DMS53 (cell line): ENCODE data around the gene PIAS1.
"Not testable (repeated sequence)": the region's sequence is repeated elsewhere in the genome, so short reads cannot be mapped to it uniquely, and the experiment has no call there.

ENCODE experiments used
- DNase-seq: peaks from one replicate; lab custom pipeline; 2025; lab: John Stamatoyannopoulos, UW

The PIAS1 gene

DNA sequence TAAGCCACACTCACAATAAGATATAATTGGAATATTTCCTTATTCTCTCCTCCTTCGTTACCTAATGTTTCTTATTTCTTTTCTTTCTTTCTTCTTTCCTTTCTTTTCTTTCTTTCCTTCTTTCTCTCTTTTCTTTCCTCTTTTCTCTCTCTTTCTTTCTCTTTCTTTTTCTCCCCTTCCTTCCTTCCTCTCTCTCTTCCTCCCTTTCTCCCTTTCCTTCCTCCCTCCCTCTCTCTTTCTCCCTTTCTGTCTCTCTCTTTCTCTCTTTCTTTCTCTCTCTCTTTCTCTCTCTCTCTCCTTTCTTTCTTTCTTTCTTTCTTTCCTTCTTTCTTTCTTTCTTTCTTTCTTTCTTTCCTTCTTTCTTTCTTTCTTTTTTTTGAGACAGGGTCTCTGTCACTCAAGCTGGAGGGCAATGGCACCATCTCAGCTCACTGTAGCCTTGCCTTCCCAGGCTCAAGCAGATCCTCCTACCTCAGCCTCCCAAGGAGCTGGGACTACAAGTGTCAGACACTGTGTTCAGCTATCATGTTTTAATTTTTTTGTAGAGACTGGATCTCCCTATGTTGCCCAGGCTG lies 19.3 kb upstream of the PIAS1 start:
- DNase-seq = no peak

DNA sequence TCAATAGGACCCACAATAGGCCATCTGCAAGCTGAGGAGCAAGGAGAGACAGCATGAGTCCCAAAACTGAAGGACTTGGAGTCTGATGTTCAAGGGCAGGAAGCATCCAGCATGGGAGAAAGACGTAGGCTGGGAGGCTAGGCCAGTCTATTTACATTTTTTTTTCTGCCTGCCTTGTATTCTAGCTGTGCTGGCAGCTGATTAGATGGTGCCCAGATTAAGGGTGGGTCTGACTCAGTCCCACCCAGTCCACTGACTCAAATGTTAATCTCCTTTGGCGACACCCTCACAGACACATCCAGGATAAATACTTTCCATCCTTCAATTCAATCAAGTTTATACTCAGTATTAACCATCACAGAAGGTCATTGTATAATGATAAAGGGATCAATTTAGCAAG lies 15.9 kb upstream of the PIAS1 start:
- DNase-seq = no peak

DNA sequence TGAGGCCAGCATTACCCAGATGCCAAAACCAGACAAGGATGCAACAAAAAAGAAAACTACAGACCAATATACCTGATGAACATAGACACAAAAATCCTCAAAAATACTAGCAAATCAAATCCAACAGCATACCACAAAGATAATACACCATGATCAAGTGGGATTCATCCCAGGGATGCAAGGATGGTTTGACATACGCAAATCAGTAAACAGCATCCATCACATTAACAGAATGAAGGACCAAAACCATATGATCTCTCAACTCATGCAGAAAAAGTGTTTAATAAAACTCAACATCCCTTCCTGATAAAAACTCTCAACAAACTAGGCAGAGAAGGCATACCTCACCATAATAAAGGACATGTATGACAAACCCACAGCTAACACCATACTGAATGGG lies 14.0 kb upstream of the PIAS1 start:
- DNase-seq = no peak

DNA sequence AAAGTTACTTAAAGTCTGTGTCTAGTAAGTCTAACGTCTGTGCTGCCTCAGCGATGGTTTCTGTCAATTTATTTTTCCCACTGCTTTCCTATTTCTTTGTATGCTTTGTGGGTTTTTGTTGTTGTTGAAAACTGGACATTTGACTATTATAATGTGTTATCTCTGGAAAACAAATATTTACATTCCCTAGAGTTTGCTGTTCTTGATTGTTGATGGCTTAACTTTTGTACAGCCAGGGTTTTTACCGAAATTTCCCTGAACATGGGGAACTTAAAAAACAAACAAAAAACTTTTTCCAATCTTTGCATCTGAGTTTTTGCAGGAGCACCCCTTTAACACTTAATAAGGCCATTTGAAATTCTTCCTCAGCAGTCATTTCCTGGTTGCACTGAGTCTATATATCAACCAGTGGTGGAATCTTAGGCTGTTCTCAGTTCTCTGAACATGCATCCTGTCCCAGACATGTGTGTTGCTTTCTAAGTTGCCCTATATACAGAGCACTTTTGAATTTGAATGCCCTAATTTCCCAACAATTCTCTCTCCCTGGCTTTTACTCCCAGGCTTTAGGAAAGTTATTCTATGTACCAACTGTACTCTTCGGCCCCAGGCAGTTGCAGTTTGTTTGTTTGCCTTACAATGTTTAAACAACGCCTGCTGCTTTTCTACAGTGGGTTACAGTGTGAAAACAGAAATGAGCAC lies 11.8 kb upstream of the PIAS1 start:
- peak; percentile 61 for DNase-seq

DNA sequence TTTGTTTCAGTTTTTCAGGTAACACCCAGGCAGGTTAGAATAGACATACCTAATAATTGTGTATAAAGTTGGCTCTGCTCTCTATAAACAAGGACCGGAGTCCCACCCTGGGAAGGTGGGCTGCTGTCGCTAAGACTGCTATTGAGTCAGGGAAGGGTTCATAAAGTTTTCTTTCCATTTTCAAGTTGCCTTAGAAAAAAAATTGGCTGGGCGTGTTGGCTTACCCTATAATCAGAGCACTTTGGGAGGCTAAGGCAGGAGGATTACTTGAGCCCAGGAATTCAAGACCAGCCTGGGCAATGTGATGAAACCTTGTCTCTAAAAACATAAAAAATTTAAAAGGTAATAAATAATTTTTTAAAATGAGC lies 11.3 kb upstream of the PIAS1 start:
- no peak for DNase-seq

DNA sequence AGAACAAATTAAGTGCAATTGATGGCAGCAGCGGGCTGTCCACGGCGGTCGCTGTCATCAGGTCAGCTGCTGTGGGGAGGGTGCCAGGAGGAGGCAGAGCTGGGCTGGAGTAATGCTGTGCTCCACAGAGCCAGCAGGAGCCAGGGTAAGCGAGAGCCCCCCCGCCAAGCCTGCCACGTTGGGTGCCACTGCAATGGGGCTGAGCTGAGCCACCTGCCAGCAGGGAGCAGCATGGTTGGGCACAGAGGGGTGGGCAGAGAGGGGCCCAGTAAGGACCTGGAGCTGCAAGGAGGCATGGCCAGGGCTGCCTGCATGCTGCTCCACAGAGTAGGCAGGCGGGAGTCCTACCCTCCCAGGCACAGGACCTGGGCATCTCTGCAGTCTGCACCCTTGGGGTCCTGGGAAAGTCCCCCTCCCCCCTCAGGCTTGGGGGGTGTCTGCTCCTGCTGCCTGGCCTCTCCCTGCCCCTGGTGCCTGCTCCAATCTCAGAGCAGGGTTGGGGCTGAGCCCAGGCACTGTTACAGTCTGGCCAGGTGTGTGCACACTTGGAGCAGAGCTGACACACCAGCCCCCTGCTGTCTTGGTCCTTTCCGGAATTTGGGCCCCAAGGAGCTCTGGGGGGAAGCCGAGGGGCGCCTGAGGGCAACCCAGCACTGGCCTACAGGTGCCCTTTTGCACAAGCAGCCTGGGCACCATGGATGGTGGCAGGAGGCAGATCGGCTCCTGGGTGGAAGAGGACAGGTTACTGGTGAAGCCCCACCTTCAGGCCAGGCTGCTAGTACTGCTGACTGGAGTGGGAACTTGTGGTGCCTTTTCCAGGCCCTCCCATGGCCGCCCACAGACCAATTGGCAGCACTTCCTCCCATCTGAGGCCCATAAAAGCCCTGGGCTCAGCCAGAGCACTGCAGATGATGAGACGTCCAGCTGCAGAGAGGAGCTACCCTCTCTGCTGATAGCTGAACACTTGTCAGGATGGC lies 8.5 kb upstream of the PIAS1 start:
- DNase-seq = no peak

DNA sequence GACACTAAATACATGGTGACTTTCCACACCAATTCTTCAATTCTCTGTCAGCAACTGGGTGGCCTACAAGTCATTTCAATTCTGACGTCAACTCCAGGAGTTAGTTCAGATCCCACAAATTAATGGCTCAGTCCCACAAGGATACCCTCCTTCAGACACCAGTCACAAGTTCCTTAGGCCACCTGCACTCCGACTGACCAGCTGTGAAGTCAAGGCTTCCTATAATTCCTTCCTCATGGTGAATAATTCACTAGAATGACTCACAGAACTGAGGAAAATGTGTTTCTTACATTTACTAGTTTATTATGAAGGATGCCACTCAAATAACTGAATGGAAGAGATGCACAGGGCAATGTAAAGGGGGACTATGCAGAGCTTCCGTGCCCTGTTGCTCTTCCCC lies 6.3 kb upstream of the PIAS1 start:
- no peak for DNase-seq

DNA sequence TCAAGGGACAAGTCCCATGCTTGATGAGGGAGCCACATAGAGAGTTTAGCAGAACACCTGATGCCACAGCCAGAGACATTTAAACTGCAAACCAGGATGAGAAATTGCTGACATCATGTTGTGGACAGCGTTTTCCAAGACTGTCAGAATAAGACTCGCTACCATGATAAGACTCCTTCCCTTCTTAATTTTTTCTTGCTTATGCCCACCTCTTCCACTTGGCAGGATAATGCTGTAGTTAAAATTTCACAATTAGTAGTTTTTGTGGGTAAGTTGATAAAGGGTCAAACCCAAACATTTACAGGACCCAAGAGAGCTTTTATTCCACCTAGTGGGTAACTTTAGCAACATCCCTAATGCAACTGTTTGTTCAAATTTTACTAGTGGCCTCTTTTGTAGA lies 3.0 kb upstream of the PIAS1 start:
- DNase-seq = peak; percentile 2

DNA sequence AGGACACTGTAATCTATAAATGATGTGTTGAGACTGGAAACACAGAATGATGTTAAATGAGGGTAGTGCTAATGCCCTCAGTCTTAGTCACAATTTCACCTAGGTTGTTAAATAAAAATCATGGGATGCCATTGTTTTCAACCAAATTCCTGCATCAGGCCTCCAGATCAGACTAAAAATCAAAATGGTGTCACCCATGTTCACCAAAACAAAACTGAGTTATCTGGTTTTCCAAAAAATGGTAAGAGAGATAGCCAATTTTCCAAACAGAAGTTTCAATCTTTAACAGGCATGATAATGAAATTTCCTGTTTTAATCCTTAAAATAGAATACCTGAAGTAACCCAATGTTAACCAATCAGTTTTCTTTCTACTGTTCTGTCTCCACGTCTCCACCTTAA lies 2.2 kb upstream of the PIAS1 start:
- no peak for DNase-seq

DNA sequence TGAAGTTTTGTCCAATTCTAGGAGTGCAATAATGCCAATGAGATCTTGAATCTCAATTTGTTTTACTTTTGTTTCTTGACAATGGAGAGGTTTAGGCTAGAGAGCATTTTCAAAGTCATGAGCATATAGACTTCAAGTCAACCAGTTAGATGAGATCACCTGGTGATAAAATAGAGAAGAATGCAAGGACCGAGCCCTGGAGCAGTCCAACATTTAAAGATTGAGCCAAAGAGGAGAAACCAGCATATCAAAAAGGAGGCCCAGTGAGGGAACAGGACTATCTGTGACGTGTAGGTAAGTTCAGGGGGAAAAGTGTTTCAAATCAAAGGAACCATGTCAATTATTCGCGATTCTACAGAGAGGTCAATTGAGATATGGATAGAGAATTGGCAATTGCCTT lies 1.7 kb upstream of the PIAS1 start:
- DNase-seq = no peak

DNA sequence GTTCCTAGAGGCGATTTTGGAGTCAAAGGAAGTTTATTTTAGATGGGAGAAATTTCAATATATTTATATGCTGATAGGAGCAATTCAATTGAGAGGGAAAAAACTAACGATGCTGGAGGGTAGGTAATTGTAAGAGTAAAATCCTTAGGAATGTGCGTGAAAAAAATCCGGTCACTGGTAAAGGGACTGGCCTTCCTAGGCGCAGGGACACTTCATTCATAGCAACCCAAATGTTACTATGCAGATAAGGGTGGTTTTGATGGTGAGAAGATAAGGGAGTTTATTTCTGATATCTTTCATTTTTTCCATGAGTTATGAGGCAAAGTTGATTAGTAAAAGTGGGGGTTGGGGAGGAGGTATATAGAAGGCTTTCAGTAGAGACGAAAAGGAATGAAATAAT lies 1.1 kb upstream of the PIAS1 start:
- DNase-seq = no peak

DNA sequence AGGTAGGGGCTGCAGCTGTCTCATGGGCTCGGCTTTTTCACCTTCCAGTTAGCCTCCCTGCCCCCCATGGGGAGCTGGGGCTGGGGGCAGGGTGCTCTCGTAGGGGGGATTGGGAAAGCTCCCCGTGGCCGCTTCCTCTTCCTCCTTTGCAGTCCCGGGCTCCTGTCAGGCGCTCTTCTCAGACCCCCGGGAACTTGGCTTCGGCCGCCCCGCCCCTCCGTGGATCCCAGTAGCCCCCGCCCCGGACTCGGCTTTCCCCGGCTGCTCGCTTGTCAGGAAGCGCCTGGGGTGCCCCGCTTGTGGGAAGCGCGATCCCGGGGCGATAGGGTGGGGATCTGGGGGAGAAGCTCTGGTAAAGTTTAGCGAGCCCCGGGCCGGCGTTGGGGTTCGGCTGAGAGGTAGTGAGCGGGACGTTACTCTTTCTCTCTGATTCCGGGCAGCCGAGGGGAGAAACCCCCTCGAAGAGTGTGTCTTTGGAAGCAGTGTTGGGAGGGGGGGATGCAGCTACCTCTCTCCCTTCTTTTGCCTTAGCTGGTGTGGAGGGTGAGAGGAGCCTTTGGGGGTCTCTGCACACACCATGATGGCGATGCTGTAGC lies 611 bp downstream of the PIAS1 start:
- peak; percentile 55 for DNase-seq

DNA sequence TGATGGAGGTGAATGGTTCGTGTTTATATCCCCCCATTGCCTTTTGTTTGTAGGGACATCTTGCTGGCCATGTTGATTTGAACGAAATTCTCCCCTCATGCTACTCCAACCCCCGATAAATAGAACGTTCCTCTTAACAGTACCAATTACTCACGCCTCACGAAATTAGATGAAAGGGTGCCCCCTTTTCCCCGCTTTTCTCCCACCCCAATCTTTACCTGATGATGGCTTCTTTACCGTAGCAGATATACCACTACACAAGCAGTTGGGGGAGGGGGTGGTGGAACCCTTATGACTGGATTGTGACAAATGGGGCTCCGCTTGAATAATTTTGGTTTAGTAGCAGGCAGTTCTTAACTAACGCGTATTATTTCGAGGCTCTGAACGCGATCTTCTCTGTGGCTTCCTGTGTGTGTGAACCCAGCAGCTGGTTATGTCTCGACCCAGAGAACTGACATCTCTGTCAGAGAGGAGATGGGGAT lies 1.1 kb downstream of the PIAS1 start:
- peak; percentile 42 for DNase-seq

DNA sequence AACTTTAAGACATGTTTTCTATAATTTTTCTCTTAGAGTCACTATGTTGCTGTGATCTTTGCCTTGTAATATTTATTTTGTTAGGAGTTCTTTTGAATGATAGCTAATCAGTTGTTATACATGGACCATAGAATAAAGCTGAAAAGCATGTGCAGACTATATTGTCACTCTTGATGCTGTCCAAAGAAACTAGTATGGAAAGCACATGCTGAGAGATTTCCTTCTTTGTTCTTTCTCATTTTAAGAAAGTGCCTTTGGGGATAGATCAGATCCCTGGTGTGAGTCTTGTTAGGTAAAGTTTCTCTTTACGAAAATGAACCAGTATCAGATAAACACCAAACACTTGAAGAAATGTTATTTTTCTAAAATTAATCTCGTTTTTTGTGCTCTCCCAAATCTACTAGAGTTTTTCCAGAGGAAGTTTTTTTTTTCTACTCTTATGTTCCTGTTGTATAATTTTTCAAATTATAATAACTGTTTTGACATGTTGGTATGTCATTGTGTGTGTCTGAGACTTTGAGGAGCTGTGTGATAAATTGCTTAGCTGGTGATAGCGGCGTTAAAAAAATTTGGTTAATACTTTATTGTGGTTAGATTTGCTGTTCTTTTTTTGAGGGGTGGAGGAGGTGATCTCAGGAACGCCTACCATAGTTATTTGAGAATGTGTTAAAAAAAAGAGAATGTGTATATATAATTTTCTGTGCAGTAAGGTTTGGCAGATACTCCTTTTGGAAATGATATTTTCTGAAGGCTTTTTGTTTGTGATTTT lies 2.2 kb downstream of the PIAS1 start:
- no peak for DNase-seq

DNA sequence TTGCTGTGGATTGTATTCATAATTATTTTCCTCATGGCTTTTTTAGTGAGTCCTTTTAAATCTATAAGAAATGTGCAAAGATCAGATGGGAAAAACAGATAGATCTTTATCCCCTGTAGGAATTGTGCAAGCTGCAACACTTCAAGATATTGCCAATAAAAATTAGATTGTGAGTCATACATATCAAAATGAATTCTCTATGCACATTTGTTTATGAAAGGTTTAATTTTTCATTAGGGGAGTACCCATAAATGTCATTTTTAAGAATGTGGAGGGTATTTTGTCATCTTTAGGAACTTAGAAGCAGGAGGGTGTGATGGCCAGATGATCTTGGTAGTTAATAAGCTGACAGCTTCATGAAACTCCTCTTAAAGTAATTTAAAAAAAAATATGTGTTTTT lies 2.9 kb downstream of the PIAS1 start:
- DNase-seq = no peak

DNA sequence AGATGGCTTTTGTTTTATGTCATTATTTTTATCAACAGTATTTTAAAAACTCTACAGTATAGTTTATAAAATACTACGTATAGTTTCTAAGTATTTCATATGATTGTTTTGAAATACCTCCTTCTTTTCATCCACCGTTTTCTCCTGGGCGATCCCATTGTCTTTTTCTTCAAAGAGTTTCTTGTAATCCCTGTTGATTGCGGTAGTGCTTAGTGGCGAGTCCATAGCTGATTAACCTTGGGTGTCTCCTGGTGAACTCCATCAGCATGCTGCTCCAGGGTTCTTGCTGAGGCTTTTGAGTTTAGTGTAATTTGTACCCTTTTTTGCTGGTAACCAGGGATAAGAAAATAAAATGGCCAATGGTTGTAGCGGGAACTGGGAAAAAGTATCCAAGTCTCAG lies 3.6 kb downstream of the PIAS1 start:
- DNase-seq = no peak

DNA sequence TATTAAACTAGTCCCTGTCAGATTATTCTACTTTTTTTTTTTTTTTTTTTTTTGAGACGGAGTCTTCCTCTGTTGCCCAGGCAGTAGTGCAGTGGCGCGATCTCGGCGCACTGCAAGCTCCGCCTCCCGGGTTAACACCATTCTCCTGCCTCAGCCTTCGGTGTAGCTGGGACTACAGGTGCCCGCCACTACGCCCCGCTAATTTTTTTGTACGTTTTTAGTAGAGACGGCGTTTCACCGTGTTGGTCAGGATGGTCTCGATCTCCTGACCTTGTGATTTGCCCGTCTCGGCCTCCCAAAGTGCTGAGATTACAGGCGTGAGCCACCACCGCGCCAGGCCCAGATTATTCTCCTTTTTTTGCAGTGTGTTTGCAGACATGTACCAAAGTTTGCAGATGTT lies 4.9 kb downstream of the PIAS1 start:
- DNase-seq = not testable (repeated sequence)

DNA sequence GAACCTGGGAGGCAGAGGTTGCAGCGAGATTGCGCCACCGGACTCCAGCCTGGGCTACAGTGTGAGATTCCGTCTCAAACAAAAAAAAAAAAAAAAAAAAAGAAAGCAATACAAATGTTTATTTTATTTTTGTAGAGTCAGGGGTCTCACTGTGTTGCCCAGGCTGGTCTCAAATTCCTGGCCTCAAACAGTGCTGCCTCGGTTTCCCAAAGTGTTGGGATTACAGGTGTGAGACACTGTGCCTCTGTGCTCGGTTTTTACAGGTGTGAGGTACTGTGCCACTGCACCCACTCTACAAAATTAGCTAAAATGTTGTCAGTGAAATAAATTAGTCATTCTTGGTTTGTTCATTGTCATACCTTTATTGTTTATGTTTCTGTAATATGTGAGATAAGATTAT lies 5.5 kb downstream of the PIAS1 start:
- DNase-seq = no peak

DNA sequence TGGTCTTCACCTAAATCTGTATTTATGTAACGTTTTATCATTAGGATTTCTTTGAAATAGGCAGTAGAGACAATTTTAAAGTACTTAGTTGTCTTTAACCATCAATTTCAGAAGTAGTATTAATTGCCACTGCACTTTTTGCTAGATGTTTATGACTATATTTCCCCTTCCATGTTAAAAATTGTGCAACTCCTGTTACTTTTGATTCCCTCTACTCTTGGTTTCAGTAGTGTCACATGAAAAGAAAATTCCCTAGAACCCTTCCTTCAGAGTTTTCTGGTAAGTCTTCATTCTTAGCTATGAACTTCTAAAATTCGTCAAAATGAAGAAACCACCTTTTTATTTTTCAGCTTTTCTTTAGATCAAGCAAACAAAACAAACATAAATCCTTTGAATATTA lies 7.1 kb downstream of the PIAS1 start:
- DNase-seq = no peak

DNA sequence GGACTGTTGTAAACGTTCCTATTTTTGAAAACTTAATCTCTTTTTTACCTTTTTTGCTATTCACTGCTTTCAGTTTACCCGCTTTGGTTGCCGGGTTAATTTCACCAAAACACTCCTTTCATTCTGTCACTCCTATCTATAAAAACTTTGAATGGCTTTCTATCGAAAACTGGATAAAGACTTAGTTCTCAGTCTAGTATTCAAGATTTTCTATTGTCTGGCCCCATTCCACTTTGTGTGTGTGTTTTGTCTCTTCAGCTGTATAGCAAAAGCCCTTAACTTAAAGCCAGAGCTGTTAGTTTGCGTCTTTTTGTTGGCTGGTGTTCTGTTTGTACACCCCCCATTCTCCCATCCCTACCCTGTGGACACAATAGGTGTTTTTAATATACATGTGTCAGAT lies 7.5 kb downstream of the PIAS1 start:
- DNase-seq = no peak

DNA sequence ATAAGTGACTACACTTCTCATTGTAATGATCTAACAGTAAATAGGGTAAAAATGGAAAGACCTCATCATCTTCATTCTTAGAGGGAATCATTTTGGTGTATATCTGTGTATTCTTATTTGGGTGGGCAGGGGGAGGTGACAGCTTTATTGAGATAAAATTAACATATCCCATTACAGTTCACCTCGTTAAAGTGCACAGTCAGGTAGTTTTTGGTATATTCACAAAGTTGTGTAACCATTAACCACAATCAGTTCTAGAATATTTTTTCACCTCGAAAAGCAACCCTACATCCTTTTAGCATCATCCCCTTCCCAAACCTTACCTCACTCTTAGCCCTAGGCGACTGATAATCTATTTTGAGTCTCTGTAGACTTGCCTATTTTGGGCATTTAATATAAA lies 8.1 kb downstream of the PIAS1 start:
- no peak for DNase-seq

DNA sequence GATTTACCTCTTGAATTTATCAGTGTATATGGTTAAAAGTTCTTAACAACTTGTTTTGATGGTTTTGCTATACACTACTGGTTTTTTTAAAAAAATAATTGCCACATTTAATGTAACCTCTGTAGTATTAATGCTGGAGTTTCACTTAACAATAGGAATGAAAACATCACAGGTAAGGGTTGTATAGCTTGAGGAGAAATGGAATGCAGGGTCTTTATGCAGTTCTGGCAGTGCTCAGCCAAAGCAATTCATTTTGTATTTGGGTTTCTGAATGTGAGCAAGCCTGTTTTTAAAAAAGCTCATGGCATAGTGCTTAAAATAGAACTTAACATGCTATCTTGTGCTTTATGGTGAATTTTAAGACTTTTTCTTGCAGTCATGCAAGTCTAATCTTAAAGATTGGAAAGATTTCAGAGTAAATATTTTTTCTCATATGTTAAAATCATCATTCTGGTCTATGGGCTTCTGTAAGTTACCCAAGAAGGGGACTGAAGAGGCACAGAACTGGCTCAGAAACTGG lies 8.9 kb downstream of the PIAS1 start:
- no peak for DNase-seq
